ENCODE data around the gene LRP1.
A peak's percentile ranks its signal among the peaks of the same experiment; 100 is the strongest.

Gene LRP1

DNA sequence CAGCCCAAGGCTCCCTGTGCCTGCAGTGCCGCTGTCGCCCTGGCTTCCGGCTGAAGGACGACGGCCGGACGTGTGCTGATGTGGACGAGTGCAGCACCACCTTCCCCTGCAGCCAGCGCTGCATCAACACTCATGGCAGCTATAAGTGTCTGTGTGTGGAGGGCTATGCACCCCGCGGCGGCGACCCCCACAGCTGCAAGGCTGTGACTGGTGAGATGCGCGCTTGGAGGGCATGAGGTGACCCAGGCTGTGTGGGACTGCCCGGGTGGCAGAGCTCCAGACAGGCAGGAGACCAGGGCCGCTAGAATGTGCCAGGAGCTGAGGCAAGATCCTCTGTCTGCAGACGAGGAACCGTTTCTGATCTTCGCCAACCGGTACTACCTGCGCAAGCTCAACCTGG is 68.7 kb downstream of the LRP1 start:
- DNase-seq: no peak

DNA sequence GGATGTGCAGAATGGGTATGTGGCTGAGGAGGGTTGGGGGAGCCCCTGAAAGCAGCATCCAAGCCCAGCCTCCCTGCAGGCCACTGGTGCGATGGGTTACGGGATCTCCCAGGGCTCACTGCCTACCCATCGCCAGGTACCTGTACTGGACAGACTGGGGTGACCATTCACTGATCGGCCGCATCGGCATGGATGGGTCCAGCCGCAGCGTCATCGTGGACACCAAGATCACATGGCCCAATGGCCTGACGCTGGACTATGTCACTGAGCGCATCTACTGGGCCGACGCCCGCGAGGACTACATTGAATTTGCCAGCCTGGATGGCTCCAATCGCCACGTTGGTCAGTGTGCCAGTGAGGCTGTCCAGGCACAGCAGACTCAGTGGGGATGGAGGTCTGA is 70.0 kb downstream of the LRP1 start:
- DNase-seq: no peak

DNA sequence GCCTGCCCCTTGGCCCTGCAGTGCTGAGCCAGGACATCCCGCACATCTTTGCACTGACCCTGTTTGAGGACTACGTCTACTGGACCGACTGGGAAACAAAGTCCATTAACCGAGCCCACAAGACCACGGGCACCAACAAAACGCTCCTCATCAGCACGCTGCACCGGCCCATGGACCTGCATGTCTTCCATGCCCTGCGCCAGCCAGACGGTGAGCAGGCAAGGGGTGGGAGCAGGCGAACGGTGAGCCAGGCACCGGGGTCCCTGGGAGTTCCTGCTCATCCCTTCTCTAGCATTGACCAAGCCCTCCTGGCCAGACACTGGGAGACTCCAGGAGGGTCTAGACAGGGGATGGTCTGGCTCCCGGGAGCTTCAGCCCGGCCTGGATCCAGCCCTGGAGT is 70.9 kb downstream of the LRP1 start:
- DNase-seq: no peak

DNA sequence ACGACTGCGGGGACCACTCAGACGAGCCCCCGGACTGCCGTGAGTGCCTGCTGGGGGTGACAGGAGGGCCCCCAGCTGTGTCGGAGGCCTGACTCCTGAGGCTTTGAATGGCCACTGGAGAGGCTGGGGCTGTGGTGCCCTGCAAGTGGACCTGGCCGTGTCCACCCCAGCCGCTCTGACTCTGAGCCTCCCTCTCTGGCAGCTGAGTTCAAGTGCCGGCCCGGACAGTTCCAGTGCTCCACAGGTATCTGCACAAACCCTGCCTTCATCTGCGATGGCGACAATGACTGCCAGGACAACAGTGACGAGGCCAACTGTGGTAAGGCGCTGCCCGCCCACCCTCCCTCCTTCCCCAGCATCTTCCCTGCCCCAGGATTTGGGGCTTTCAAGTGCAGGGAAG is 72.2 kb downstream of the LRP1 start:
- no peak for DNase-seq

DNA sequence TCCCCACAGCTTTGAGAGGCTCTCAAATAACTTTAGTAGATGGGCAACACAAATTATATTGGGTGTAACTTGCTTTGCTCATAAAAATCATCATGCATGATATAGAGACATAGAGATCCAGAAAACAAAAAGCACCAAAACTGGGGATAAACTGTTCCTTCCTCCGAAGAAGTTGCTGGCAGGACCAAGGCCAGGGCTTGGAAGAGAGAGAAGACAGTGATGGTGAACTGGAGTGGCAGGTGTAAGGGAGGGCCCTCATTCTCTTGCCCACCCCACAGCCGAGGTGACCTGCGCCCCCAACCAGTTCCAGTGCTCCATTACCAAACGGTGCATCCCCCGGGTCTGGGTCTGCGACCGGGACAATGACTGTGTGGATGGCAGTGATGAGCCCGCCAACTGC is 72.9 kb downstream of the LRP1 start:
- DNase-seq: no peak

DNA sequence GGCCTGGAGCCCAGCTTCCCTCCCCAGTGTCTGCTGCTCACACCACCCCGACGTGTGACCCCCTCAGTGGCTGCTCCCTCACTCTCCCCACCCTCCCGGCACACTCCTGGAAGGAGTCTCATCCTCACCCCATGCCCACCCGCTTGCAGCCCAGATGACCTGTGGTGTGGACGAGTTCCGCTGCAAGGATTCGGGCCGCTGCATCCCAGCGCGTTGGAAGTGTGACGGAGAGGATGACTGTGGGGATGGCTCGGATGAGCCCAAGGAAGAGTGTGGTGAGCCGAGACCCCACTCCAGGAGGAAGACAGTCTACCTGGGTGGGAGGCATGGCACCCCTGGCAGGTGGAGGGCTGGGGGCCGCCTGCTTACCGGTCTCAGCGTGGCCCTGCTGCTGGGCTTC is 73.3 kb downstream of the LRP1 start:
- no peak for DNase-seq

DNA sequence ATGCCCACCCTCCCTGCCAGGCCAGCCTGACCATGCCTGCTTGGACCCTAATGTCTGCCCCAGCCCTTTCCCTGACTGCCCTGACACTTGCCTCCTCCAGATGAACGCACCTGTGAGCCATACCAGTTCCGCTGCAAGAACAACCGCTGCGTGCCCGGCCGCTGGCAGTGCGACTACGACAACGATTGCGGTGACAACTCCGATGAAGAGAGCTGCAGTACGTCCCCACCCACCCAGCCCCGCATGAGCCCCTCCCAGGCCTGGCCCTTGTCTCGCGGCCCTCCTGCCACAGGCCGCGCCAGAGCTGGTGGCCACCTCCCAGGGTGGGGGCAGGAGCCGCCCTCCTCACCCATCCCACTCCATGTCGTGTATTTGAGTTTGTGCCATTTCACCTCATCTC is 74.0 kb downstream of the LRP1 start:
- no peak for DNase-seq

DNA sequence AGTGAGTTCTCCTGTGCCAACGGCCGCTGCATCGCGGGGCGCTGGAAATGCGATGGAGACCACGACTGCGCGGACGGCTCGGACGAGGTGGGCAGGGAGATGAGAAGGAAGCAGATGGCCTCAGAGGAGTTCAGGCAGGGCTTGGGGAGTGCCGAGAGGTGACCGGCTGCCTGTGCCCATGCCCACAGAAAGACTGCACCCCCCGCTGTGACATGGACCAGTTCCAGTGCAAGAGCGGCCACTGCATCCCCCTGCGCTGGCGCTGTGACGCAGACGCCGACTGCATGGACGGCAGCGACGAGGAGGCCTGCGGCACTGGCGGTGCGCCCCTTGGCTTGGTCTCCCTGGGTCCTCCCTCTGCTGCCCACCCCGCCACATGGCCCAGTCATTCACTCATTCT is 74.9 kb downstream of the LRP1 start:
- DNase-seq: no peak

DNA sequence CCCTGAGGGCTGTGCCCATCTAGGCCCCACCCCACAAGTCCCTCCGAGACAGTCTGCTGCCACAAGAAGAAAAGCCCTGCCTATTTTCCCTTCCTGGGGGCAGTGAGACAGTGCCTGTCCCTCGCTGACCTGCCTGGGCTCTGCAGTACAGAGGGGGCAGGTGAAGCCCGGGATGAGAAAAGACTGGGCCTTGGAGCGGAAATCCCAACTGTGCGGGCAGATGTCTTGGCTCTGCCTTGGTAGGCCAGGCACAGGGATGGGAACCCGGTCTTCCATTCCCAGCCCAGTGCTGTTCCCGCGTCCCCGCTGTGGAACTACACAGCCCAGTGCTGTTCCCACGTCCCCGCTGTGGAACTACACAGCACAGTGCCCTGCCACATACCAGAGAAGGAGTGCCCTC is 75.5 kb downstream of the LRP1 start:
- no peak for DNase-seq

DNA sequence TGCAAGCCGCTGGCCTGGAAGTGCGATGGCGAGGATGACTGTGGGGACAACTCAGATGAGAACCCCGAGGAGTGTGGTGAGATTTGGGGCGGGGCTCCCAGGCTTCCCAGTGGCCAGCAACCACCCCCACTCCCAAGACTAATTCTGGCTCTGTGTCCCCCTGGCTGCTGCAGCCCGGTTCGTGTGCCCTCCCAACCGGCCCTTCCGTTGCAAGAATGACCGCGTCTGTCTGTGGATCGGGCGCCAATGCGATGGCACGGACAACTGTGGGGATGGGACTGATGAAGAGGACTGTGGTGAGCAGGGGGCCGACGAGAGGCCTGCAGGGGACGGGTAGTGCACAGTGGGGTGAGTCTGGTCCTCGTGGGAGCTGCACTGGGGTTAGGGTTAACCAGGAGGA is 76.2 kb downstream of the LRP1 start:
- DNase-seq: no peak

DNA sequence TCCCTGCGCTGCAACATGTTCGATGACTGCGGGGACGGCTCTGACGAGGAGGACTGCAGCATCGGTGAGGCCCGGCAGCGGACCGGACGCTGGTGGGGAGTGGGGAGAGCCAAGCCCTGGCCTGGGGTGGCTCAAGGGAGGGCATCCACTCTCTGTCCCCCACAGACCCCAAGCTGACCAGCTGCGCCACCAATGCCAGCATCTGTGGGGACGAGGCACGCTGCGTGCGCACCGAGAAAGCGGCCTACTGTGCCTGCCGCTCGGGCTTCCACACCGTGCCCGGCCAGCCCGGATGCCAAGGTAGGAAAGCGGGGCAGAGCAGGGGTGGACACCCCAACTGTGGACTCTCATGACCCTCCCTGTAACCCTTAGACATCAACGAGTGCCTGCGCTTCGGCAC is 76.9 kb downstream of the LRP1 start:
- DNase-seq: no peak

DNA sequence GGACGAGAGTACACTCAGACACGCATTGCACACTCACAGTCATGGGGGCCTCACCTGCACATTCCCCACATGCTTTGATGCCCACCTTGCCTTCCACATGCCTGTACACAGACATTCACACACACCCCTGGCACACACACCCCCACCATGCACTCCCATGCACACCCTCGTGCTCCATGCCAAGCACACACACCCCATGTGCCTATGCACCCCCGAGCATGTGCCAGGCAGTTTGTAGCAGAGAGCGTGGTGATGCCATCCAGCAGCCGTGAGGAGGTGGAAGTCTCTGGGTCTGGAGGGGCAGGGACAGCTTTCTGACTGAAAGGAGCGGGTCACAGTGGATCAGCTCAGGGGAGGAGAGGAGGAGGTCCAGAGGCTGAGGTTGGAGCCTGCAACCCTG is 77.6 kb downstream of the LRP1 start:
- no peak for DNase-seq

DNA sequence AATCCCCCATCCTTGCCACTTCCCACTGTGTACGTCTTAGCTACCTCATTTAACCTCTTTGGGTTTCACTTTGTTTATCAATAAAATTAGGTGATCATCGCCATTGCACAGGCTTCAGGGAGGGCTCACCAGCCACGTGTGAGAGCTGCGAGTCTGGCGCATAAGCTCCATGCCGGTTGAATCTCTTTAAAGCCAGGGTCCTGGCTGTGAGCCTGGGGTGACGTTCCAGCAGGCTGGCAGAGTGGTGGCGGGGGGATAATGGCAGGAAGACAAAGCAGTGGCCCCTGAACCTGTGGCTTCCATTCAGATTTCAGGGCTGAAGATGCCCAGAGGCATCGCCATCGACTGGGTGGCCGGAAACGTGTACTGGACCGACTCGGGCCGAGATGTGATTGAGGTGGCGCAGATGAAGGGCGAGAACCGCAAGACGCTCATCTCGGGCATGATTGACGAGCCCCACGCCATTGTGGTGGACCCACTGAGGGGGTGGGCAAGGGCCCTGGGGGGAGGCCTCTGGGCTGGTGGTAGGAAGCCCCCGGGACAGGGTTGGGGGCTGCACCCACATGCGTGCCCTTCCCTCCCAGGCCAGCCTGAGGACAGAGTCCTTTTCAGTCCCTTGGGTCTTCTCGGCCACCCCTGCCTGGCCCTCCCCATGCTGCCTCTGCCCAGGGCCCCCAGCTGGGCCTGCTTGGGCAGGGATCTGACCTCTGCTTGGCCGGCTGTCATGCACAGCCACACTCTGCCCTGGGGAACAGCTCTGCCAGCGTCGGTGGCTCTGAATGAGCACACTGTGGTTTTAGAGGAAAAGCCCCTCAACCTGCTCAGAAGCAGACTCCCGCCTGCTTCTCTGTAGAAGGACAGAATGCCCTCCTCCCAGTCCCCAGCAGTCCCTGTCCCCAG is 79.7 kb downstream of the LRP1 start:
- no peak for DNase-seq

DNA sequence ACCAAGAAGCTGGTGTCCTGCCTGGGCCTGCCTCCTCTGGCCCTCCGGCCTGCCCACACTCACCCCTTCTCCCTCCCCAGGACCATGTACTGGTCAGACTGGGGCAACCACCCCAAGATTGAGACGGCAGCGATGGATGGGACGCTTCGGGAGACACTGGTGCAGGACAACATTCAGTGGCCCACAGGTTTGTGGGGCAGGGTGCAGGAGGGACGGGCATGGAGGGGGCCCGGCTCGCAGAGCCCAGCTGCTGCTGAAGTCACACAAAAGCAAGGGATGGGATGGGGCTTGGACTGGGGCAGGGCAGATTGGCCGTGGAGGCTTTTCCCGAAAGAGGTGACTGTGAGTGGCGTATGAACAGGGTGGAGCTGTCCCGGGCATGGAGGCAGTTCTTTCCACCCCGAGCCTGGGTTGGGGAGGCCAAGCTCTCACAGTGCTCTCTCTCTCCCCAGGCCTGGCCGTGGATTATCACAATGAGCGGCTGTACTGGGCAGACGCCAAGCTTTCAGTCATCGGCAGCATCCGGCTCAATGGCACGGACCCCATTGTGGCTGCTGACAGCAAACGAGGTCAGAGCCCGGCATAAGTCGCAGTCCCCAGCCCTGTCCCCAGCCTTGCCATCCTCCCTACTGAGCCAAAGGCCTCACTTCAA is 80.5 kb downstream of the LRP1 start:
- DNase-seq: no peak

DNA sequence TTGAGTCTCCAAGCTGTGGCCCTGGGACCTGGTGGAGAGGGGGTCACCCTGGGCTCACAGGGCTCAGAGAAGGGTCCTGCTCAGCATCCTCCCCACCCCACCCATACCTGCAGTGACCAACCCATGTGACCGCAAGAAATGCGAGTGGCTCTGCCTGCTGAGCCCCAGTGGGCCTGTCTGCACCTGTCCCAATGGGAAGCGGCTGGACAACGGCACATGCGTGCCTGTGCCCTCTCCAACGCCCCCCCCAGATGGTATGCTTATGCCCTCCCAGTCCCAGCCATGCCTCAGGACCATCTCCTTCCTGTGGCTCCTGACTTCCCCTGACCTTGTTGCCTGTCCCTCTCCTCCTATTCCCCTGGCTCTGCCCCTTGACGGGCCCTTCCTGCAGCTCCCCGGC is 81.6 kb downstream of the LRP1 start:
- DNase-seq: no peak

DNA sequence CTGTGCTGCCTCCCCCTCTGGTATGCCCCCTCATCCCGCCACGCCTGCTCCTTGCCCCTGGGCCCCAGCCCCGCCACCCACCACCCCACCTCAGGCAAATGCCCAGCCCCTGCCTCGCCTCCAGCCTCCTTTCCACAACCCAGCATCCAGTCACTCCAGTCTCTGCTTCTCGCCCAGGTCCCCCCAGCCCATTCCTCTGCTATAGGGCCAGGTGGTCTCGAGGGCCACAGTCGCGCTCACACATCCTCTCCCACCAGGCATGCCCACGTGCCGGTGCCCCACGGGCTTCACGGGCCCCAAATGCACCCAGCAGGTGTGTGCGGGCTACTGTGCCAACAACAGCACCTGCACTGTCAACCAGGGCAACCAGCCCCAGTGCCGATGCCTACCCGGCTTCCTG is 82.2 kb downstream of the LRP1 start:
- no peak for DNase-seq

DNA sequence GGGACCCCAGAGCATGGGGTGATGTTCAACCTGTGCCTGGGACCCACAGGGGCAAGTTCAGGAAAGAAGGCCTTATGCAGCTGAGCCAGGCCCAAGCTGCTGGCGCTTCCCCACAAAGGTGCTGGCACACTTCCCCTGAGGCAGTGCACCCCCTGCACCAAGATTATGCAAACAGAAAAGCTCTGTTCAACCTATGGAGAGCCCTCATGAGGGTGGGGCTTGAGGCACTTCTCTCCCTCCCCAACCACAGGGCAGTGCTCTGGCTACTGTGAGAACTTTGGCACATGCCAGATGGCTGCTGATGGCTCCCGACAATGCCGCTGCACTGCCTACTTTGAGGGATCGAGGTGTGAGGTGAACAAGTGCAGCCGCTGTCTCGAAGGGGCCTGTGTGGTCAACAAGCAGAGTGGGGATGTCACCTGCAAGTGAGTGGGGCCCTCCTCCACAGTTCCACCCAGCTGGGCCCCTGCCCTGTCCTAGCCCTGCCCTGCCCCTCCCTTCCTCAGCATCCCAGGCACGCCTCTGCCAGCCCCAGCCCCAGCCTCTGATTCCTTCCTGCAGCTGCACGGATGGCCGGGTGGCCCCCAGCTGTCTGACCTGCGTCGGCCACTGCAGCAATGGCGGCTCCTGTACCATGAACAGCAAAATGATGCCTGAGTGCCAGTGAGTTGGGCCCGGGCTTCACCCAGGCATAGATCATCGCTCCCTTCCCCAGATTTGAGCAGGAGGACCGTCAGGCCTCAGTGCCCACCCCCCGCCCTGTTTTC is 82.8 kb downstream of the LRP1 start:
- DNase-seq: no peak

DNA sequence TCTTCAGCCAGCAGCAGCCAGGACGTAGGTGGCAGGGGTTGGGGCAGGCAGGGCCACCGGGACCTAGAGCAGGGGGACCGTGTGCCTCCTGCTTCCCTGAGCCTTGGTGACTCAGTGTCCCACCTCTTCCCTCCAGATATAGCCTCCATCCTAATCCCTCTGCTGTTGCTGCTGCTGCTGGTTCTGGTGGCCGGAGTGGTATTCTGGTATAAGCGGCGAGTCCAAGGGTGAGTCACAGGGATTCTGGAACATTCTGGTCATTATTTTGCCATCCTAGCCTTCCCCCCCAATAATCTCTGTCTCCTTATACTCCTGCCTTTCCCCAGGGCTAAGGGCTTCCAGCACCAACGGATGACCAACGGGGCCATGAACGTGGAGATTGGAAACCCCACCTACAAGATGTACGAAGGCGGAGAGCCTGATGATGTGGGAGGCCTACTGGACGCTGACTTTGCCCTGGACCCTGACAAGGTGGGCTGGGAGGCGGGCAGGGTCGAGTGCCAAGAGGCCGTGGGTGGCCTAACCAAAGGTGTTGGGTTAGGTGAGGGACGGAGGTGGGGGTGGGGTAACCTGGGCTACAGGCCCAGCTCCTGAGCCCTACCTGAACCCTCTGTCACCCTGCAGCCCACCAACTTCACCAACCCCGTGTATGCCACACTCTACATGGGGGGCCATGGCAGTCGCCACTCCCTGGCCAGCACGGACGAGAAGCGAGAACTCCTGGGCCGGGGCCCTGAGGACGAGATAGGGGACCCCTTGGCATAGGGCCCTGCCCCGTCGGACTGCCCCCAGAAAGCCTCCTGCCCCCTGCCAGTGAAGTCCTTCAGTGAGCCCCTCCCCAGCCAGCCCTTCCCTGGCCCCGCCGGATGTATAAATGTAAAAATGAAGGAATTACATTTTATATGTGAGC is 83.8 kb downstream of the LRP1 start:
- DNase-seq: no peak

DNA sequence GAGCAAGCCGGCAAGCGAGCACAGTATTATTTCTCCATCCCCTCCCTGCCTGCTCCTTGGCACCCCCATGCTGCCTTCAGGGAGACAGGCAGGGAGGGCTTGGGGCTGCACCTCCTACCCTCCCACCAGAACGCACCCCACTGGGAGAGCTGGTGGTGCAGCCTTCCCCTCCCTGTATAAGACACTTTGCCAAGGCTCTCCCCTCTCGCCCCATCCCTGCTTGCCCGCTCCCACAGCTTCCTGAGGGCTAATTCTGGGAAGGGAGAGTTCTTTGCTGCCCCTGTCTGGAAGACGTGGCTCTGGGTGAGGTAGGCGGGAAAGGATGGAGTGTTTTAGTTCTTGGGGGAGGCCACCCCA is 84.4 kb downstream of the LRP1 start:
- no peak for DNase-seq

DNA sequence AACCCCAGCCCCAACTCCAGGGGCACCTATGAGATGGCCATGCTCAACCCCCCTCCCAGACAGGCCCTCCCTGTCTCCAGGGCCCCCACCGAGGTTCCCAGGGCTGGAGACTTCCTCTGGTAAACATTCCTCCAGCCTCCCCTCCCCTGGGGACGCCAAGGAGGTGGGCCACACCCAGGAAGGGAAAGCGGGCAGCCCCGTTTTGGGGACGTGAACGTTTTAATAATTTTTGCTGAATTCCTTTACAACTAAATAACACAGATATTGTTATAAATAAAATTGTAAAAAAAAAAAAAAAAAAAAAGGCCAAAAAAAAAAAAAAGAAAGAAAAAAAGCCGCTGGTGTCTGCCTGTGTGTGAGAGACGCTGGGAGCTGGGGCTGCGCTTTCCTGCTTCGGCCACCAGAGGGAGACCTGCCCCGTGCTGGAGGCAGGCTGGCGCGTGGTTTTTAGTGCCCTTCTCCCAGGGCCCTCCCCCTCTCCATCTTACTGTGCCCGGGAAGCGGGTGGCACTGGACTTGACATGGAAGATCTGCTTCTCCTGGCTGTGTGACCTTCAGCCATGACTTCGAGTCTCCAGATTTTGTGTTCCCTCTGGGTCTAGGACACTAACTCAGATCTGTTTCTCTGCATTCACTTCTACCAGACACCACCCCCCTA is 84.9 kb downstream of the LRP1 start:
- DNase-seq: peak; percentile 49

DNA sequence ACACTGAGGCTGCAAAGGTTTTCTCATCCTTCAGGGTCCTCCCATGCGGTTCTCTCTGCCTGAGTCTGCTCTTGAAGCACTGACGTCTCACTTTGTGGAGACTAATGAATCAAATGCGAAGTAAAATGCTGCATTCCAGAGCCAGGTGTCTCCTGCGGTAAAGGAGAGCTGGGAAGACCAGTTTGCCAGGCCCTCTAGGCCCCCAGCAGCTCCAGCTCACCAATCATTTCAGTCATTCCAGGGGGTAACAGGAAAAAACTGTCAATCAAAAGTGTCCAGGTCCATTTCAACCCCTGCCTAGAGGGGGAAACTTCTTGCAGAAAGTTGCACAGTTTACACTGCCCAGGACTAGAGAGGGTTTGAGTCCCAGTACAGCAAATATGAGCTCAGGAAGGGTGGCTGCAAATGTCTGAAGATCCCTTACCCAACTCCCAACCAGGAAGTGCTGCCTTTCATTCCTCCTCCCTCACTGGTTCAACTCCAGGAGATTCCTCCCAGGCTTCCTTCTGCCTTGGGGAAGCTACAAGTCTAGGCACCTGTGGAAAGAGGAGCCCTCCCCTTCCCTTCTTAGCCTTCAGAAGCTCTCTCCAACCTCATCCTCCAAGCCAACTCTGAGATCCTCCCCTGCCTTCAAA is 85.6 kb downstream of the LRP1 start:
- no peak for DNase-seq

DNA sequence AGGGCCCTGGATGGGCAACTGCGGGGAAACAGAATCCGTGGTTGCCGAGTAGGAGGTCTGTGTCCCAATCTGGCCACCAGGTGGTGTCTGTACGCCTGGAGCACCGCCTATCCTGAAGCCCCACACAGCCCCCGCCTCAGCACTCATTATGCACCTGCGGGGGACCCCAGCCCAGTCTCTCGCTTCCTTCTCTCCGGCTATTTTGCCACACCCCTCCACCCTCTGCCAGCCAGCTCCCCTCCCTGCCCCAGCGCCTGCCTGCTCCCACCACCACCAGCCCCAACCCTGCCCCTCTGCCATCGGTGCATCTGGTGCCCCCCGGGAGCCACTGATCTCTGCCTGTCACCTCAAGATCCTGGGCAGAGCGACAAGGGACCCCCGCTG is 86.1 kb downstream of the LRP1 start:
- DNase-seq: peak; percentile 55

All from NCI-H1417 treated with DMSO at 0.1 percent for 48 hours (cell line).